Eye (tissue), 1 donor: ENCODE measurements around the gene ISM1.
A peak's percentile ranks its signal among the peaks of the same experiment; 100 is the strongest.

Source experiments
- DNase-seq: peaks from one replicate; pipeline ENCODE4 v3.0.0-alpha.2; 2015

The ISM1 gene

GRCh38 chr20:13259921-13260320, 38.8 kb downstream of the ISM1 start:
- DNase-seq: no peak

GRCh38 chr20:13260650-13261279, 39.7 kb downstream of the ISM1 start:
- no peak for DNase-seq

- DNase-seq: peak; percentile 60
Observed at GRCh38 chr20:13261460-13262301, 40.6 kb downstream of the ISM1 start.

GRCh38 chr20:13262302-13262650, 41.2 kb downstream of the ISM1 start:
- DNase-seq: no peak

- peak; percentile 23 for DNase-seq
Observed at GRCh38 chr20:13262671-13263360, 41.7 kb downstream of the ISM1 start.

- DNase-seq: no peak
Observed at GRCh38 chr20:13263451-13263850, 42.4 kb downstream of the ISM1 start.

GRCh38 chr20:13264907-13265306, 43.8 kb downstream of the ISM1 start:
- no peak for DNase-seq

GRCh38 chr20:13265941-13266340, 44.9 kb downstream of the ISM1 start:
- DNase-seq: no peak

GRCh38 chr20:13267231-13267630, 46.2 kb downstream of the ISM1 start:
- no peak for DNase-seq

- no peak for DNase-seq
Observed at GRCh38 chr20:13268953-13269352, 47.9 kb downstream of the ISM1 start.

GRCh38 chr20:13270211-13270610, 49.1 kb downstream of the ISM1 start:
- no peak for DNase-seq

- no peak for DNase-seq
Observed at GRCh38 chr20:13271098-13271497, 50.0 kb downstream of the ISM1 start.

- DNase-seq: no peak
Observed at GRCh38 chr20:13271977-13272975, 51.2 kb downstream of the ISM1 start.

GRCh38 chr20:13274275-13274861, 53.3 kb downstream of the ISM1 start:
- DNase-seq: peak; percentile 57

GRCh38 chr20:13276945-13277541, 56.0 kb downstream of the ISM1 start:
- DNase-seq: no peak

GRCh38 chr20:13277663-13278295, 56.7 kb downstream of the ISM1 start:
- no peak for DNase-seq

GRCh38 chr20:13278812-13279570, 57.9 kb downstream of the ISM1 start:
- no peak for DNase-seq

GRCh38 chr20:13280609-13281324, 59.7 kb downstream of the ISM1 start:
- DNase-seq: no peak
